H1 (cell line): ENCODE data around the gene PPP1R14B. TPM values are rescaled to one million over a fixed set of nuclear protein-coding genes. Genes with fewer than 3 reads are reported as not detected.

ENCODE experiments used
- HDAC6 ChIP-seq: IDR thresholded peaks from one replicate; pipeline ENCODE4 v1.7.1; 2012; ENCODE audit warnings: low read depth, mild to moderate bottlenecking, inconsistent platforms, low read length, moderate library complexity
- RXRA ChIP-seq: IDR thresholded peaks from 2 replicates; pipeline ENCODE4 v1.6.1; 2011; ENCODE audit warnings: low read depth, mild to moderate bottlenecking, low read length, moderate library complexity; ENCODE audit not compliant: insufficient read depth
- polyA plus RNA-seq, 7 experiments: library from polyadenylated mRNA; depleted of rRNA in 3 of 7; stranded (reverse) in 5 of 7; unstranded in 2 of 7; fragments of >200 nt in 5 of 7; fragments of 200-250 nt in 2 of 7; gene quantifications; 1 replicate in 5 of 7; 2 replicates in 1 of 7; 4 replicates in 1 of 7; pipeline versions ENCODE4 v1.2.1 to v1.2.3, GENCODE V29; 2011 to 2013; ENCODE audit warnings: missing spikeins in 2 of 7, mixed read lengths in 2 of 7
- total RNA-seq: library from RNA; stranded (reverse); fragmentation: NEBNext Ultra II Directional; extraction: Animal tissue kit (Norgen Biotek cat#: 25700); gene quantifications from 2 replicates; pipeline ENCODE4 v1.2.1, GENCODE V29; 2021

The PPP1R14B gene
- total and polyA plus RNA-seq, 2 of the 8 experiments (the other 6 are each of a cell fraction or from before 2014, with no cell fraction given): 265 to 419 TPM

DNA sequence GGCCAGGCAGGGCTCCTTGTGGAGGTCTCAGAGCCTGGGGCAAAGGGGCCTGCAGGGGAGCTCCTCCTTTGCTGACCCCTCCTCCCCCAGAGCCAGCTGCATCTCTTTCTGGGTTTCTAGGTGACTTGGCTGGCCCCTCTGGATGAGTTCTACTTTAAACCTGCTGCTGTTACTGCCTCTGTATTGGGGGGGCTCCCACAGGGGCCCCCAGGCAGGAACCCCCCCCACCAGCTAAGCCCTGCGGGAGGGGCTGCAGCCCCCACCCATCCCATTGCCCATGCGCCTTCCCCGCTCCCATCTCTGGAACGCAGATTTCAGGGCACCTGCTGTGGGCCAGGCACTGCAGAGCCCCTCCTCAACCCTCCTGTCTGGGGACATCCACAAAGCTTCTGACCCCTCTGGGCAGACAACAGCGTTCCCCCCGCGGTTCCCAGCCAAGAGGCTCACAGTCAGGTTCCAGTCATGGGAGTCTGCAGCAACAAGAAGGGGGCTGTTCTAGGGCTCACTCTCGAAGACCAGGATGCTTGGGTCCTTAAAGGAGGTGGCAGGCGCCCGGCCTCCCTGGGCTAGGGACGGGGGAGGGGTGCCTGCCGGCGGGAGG lies 3.8 kb upstream of the PPP1R14B start (continued):
- no peak for TF ChIP-seq RXRA
- TF ChIP-seq HDAC6: no peak
- TF ChIP-seq, all 59 proteins: peak for 0
